Testis (tissue), 3 donors: ENCODE results near the gene PIK3R4. TPM values are rescaled to one million over a fixed set of nuclear protein-coding genes. Genes with fewer than 3 reads are reported as not detected.

ENCODE experiments used
- DNase-seq: peaks from one replicate; pipeline ENCODE4 v3.0.0-alpha.2; 2019
- H3K27ac ChIP-seq, 2 donors: fragments of 200-600 bp; sonication (generic); one replicate each; pipeline ENCODE4 v1.5.1; 2019
- H3K27me3 ChIP-seq: fragments of 200-600 bp; sonication (generic); one replicate; pipeline ENCODE4 v1.5.1; 2019
- H3K36me3 ChIP-seq: fragments of 200-600 bp; sonication (generic); one replicate; pipeline ENCODE4 v1.5.1; 2017; ENCODE audit warnings: low read depth; ENCODE audit errors: missing control alignments
- H3K4me1 ChIP-seq: fragments of 200-600 bp; sonication (generic); one replicate; pipeline ENCODE4 v1.5.1; 2019
- H3K4me3 ChIP-seq, 2 donors: fragments of 200-600 bp; sonication (generic); one replicate each; pipeline ENCODE4 v1.5.1; 2017 to 2019
- H3K9me3 ChIP-seq: fragments of 200-600 bp; sonication (generic); one replicate; pipeline ENCODE4 v1.5.1; 2017
- CTCF ChIP-seq, 3 experiments: fragments of 450-650 bp in 2 of 3; fragments of 200-600 bp in 1 of 3; sonication (generic) in 1 of 3; IDR thresholded peaks; one replicate each; pipeline ENCODE4 v1.5.1; 2016 to 2019; ENCODE audit warnings: antibody characterized with exemption in 3 of 3, mild to moderate bottlenecking in 2 of 3, moderate library complexity in 1 of 3
- POLR2A ChIP-seq: fragments of 450-650 bp; IDR thresholded peaks from one replicate; pipeline ENCODE4 v1.6.1; 2017; ENCODE audit warnings: antibody characterized with exemption, mild to moderate bottlenecking, moderate library complexity
- WGBS, 2 donors: methylation state at CpG; one replicate each; pipeline ENCODE4 v1.1.5; 2018; 5-methylcytosine and 5-hydroxymethylcytosine counted together
- intact Hi-C: fragments of 100-400 bp; cut with DNase I; formaldehyde crosslinking; loops from one replicate; pipeline ENCODE4 v1.15.1; 2023; ENCODE audit warnings: low total_unique reads
- polyA plus RNA-seq: library from polyadenylated mRNA; stranded (reverse); fragments of 350-450 nt; fragmentation: Illumina TruSeq; extraction: RNeasy Lipid Tissue Mini Kit (QIAGEN cat#74804); gene quantifications from one replicate; pipeline ENCODE4 v1.2.3, GENCODE V29; 2014; ENCODE audit warnings: low read depth, low replicate concordance; ENCODE audit not compliant: insufficient read depth
- total RNA-seq, 2 donors: library from RNA; depleted of rRNA; stranded (reverse); fragments of >200 nt; gene quantifications; one replicate each; pipeline ENCODE4 v1.2.3, GENCODE V29; 2016

Gene PIK3R4
- total and polyA plus RNA-seq, 3 donors from 2014 or later = 35.0 to 56.1 (median 52.5) TPM

- no peak overlapping the region for H3K4me3 ChIP-seq
- intact Hi-C loops = no loop called here
- no peaks in the 10 kb centered on the region for H3K9me3 ChIP-seq
- no peaks in the 10 kb centered on the region for H3K36me3 ChIP-seq
- no peaks in the 10 kb centered on the region for H3K4me1 ChIP-seq
- TF ChIP-seq POLR2A (no peak), CTCF (IDR thresholded peaks at IDR 0.05) (no peak)
- H3K27me3 ChIP-seq = no peaks in the 10 kb centered on the region
- DNase-seq = no peak
- WGBS, 2 donors = 76 to 84% methylated on average over 2 of the region's 2 CpGs
- H3K27ac ChIP-seq = no peak overlapping the region
These were observed 111.3 kb downstream of the PIK3R4 start for GRCh38 chr3:130635285-130635684.

Other genes with a start within 250 kb of the PIK3R4 start
- gene COL6A6, start 229.7 kb downstream of the PIK3R4 start, total RNA-seq = 1 to 10 TPM; 1.3 to 1.7 TPM
- gene COL6A6, start 229.7 kb downstream of the PIK3R4 start, polyA plus RNA-seq = 2.4 TPM
- gene ATP2C1, start 147.3 kb upstream of the PIK3R4 start, total RNA-seq = 100 to 1,000 TPM in 1 of 2 donors, 10 to 100 TPM in 1; 88.0 to 103 TPM
- gene ATP2C1, start 147.3 kb upstream of the PIK3R4 start, polyA plus RNA-seq = 51.0 TPM